Stomach smooth muscle (tissue), 2 donors: ENCODE results near the gene RBPMS2.
"Not testable (repeated sequence)": the region's sequence is repeated elsewhere in the genome, so short reads cannot be mapped to it uniquely, and the experiment has no call there.

Experiments
- H3K27ac ChIP-seq: one replicate; pipeline ENCODE4 v1.7.0; 2013; ENCODE audit warnings: mild to moderate bottlenecking, low read length, inconsistent platforms
- H3K27me3 ChIP-seq, 2 donors: one replicate each; pipeline ENCODE4 v1.7.0; 2013; ENCODE audit warnings: low read length in 2 of 2; ENCODE audit not compliant: insufficient read depth in 2 of 2, control insufficient read depth in 1 of 2
- H3K36me3 ChIP-seq, 2 donors: one replicate each; pipeline ENCODE4 v1.7.0; 2013; ENCODE audit warnings: low read length in 2 of 2; ENCODE audit not compliant: control insufficient read depth in 2 of 2, insufficient read depth in 2 of 2
- H3K4me1 ChIP-seq: one replicate; pipeline ENCODE4 v1.7.0; 2013; ENCODE audit warnings: low read length; ENCODE audit not compliant: control insufficient read depth, insufficient read depth
- H3K4me3 ChIP-seq, 2 donors: one replicate each; pipeline ENCODE4 v1.7.0; 2013; ENCODE audit warnings: low read length in 2 of 2
- H3K9ac ChIP-seq, 2 donors: one replicate each; pipeline ENCODE4 v1.7.0; 2013; ENCODE audit warnings: low read length in 2 of 2, mild to moderate bottlenecking in 1 of 2
- H3K9me3 ChIP-seq, 2 donors: one replicate each; pipeline ENCODE4 v1.7.0; 2013; ENCODE audit warnings: low read length in 2 of 2; ENCODE audit not compliant: control insufficient read depth in 2 of 2
- donor health status: healthy.
- donor health status: Pancreatic carcinoma.

RBPMS2 gene

DNA sequence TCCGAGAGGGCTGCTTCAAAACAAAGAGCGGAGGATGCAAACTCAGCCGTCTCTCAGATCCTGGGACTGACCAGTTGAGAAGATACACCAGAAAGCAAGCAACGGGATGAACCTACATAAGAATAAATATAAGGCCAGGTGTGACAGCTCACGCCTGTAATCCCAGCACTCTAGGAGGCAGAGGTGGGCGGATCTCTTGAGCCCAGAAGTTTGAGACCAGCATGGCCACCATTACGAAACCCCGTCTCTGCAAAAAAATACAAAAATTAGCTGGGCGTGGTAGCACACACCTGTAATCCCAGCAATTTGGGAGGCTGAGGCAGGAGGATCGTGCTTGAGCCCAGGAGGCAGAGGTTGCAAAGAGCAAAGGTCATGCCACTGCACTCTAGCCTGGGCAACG, 31.7 kb downstream of the RBPMS2 start:
- peak overlapping the region; percentile 98 for H3K27ac ChIP-seq

DNA sequence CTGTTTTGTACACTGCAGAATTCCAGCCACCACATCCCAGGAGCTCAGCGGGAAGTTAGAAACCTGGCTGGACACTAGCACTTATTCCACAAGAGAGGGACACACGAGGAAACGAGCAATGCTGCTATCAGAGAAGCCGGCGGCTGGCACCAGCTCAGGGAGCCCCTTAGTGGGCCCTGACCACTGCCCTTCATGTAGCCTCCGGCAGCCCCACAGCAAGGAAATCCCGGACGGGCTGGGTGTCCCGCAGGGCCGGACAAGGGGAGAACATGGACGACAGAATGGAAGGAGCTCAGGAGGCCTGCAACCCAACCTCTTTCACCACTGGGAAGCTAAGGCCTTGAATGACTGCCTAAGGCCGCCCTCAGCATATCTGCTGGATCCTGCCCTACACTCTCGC, 32.5 kb downstream of the RBPMS2 start:
- H3K27ac ChIP-seq: peak overlapping the region; percentile 98
- no peaks in the 10 kb centered on the region for H3K27me3 ChIP-seq
- H3K9ac ChIP-seq: peak overlapping the region in 1 of 2 donors; percentile 47
- H3K4me3 ChIP-seq: no peak overlapping the region
- H3K9me3 ChIP-seq: no peaks in the 10 kb centered on the region
- peaks cover 78% of the 10 kb centered on the region for H3K4me1 ChIP-seq
- H3K36me3 ChIP-seq: peaks cover 2 to 14% of the 10 kb centered on the region in 2 donors

More for the DNA sequence above, 31.7 kb downstream of the RBPMS2 start:
- no peak overlapping the region for H3K4me3 ChIP-seq
- no peaks in the 10 kb centered on the region for H3K9me3 ChIP-seq
- H3K9ac ChIP-seq: peak overlapping the region in 1 of 2 donors; percentile 4
- H3K36me3 ChIP-seq: peaks cover 6 to 17% of the 10 kb centered on the region in 2 donors
- H3K4me1 ChIP-seq: peaks cover 78% of the 10 kb centered on the region
- H3K27me3 ChIP-seq: no peaks in the 10 kb centered on the region

DNA sequence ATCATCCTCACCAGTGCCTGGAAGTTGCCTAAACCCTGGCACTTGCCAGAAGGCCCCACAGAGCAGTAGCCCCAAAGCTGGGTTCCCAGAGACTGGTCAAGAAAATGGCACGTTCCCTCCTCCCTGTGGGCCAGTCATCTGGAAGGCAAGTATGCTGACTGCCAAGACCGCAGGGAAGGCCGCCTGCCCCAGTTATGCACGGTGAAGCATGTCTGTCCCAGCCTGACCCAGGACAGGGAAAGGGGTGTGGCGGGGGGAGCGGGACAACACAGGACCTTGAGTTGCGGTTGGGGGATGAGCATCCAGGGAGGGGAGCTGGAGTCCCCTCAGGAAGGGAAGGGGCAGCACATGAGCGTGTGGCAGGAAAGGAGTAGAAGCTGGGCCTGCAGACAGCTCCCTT, 33.0 kb downstream of the RBPMS2 start:
- Histone ChIP-seq H3K9ac (peak overlapping the region; percentile 25 to 47), H3K27ac (peak overlapping the region; percentile 98), H3K4me3 (no peak overlapping the region), H3K9me3 (no peaks in the 10 kb centered on the region), H3K27me3 (no peaks in the 10 kb centered on the region), H3K36me3 (peaks cover 0 to 14% of the 10 kb centered on the region in 2 donors), H3K4me1 (peaks cover 78% of the 10 kb centered on the region)

DNA sequence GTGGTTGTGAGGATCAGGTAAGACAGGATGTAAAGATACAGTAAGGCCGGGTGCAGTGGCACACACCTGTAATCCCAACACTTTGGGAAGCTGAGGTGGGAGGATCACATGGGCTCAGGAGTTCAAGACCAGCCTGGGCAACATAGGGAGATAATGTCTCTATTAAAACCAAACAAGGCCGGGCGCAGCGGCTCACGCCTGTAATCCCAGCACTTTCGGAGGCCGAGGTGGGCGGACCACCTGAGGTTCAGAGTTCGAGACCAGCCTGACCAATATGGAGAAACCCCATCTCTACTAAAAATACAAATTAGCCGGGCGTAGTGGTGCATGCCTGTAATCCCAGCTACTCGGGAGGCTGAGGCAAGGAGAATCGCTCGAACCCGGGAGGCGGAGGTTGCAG, 33.7 kb downstream of the RBPMS2 start:
- H3K4me3 ChIP-seq, H3K9me3 ChIP-seq, H3K9ac ChIP-seq, H3K27me3 ChIP-seq: not testable (repeated sequence)
- peaks cover 72% of the 10 kb centered on the region for H3K4me1 ChIP-seq
- peaks cover 0 to 14% of the 10 kb centered on the region in 2 donors for H3K36me3 ChIP-seq
- H3K27ac ChIP-seq: peak overlapping the region; percentile 98

DNA sequence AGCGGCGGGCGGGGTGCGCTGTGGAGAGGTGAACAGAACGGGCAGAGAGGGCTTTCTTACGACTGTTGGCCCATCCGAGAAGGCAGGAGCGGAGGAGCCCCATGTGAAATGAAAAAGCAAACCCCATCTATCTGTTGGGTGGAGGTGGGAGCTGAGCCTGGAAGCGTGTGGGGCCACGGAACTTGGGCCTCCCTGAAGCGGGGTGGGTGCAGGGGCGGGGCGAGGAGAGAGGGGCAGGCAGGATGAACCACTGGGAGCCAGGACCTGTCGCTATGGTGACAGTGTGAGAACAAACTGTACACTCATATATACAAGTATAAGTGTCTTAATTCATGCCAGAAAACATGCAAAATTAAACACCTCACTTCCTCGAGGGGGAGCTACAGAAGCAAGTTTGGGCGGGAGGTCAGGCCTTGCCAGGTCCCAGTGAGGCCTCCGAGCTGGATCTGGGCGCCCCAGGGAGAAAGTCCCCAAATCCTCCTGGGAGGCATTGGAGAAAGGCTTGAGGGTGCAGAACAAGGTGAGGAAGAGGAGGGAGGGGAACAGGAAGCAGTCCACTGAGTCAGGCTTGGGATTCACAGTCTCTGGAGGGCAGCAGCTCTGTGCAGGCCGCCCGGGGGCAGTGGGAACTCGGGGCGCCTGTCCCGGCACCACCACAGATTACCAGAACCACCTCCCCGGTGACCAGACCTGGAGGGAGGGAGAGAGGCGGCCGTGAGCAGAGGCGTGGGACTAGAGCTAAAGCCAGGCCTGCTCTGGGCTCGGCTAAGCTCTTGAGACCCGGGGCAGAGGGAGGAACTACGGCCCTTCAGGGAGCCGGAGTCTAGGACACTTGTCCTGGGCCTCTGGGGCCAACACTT, 34.8 kb downstream of the RBPMS2 start:
- no peaks in the 10 kb centered on the region for H3K9me3 ChIP-seq
- peak overlapping the region; percentile 75 to 76 for H3K9ac ChIP-seq
- no peaks in the 10 kb centered on the region for H3K27me3 ChIP-seq
- peaks cover 69% of the 10 kb centered on the region for H3K4me1 ChIP-seq
- H3K4me3 ChIP-seq: peak overlapping the region; percentile 17 to 66
- H3K27ac ChIP-seq: peak overlapping the region; percentile 98
- H3K36me3 ChIP-seq: peaks cover 4 to 12% of the 10 kb centered on the region in 2 donors

DNA sequence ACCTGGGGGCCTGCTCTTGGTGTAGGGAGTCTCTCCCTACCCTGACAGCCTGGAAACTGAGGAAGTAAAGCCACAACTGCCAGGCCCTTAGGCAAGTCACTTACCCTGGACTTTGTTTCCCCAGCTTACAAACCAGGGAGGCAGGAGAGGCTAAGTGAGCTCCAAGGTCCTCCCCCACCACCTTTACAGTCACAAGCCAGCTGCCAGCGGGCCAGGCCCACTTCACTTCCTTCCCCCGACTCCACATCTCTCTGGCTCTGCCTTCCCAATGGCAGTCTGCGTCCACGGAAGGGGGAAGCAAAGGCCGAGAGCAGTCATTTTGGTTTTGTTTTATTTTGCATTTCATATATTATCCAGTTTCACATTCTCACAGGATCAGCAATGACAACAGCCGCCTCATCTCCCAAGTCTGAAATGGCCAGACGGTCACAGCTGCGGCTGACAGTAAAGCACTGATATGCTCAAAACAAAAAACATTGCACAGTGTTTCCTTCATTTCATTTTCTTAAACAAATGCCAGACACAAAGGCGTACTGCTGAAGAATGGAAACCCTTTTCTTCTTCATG, 35.7 kb downstream of the RBPMS2 start:
- Histone ChIP-seq H3K4me1 (peaks cover 69% of the 10 kb centered on the region), H3K4me3 (peak overlapping the region; percentile 15 to 66), H3K27me3 (no peaks in the 10 kb centered on the region), H3K9ac (peak overlapping the region; percentile 64 to 75), H3K36me3 (peaks cover 4 to 10% of the 10 kb centered on the region in 2 donors), H3K27ac (peak overlapping the region; percentile 98), H3K9me3 (no peaks in the 10 kb centered on the region)

DNA sequence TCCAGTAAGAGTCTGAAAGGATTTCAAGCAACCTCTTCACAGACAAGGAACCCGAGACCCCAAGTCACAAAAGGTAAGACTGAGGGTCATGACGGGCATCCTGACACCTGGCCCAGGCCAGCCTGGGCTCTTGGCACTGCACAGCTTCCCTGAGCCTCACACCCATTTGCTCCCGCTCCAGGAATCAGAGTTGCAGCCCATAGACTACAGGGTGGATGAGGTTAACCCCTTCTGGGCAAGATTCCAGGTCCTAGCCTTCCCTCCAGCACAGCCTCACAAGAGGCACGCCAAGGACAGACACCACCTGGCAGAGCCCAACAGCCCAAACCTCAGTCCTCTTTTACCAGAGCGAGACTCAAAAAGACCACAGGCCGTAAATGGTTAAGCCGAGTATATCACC, 36.2 kb downstream of the RBPMS2 start:
- Histone ChIP-seq H3K27me3 (no peaks in the 10 kb centered on the region), H3K4me1 (peaks cover 69% of the 10 kb centered on the region), H3K9ac (peak overlapping the region; percentile 64 to 75), H3K4me3 (peak overlapping the region; percentile 15 to 66), H3K9me3 (no peaks in the 10 kb centered on the region), H3K27ac (peak overlapping the region; percentile 98), H3K36me3 (peaks cover 4 to 10% of the 10 kb centered on the region in 2 donors)

DNA sequence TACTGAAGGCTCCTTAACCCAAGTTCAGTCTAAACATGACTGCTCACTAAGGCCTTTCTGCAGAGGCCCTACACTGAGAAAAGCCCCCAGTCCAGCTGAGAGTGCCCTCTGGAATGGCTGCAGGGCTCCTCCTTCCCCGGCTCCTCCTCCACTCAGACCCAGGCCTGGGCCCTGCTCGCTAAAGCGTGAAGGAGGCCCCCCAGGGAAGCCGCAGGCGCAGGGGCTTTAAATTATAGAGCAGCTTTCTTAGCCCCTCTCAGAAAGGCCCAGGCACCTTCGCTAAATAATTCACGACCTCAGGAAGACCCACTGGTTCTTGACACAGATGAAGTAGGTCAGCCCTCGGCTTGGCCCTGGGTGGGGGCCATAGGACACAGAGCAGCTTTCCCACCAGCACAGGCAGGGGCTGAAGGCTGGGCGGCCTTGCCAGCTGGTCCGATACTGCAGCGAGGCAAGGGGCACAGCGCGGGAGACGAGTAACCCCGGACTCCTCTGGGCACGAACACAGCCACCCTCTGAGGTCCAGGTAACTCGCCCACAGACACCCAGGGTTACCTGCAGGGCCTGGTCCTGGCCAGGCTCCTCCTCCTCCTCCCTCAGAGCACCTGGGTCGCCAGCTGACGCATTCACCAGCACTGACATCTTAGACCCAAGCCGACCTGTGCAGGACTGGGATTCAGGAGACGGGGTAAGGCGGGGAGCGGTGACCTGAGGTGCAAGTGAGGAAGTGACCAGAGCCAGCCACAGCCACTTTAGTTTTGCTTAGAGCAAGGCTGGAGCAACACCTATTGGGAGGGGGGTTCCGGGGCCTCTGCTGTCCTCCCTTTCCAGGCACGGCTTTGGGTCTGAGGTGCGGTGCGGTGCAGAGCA, 36.9 kb downstream of the RBPMS2 start:
- peak overlapping the region; percentile 98 for H3K27ac ChIP-seq
- H3K9ac ChIP-seq: peak overlapping the region; percentile 58 to 64
- H3K36me3 ChIP-seq: peaks cover 4 to 11% of the 10 kb centered on the region in 2 donors
- peaks cover 65% of the 10 kb centered on the region for H3K4me1 ChIP-seq
- no peaks in the 10 kb centered on the region for H3K27me3 ChIP-seq
- H3K9me3 ChIP-seq: no peaks in the 10 kb centered on the region
- peak overlapping the region; percentile 14 to 66 for H3K4me3 ChIP-seq

DNA sequence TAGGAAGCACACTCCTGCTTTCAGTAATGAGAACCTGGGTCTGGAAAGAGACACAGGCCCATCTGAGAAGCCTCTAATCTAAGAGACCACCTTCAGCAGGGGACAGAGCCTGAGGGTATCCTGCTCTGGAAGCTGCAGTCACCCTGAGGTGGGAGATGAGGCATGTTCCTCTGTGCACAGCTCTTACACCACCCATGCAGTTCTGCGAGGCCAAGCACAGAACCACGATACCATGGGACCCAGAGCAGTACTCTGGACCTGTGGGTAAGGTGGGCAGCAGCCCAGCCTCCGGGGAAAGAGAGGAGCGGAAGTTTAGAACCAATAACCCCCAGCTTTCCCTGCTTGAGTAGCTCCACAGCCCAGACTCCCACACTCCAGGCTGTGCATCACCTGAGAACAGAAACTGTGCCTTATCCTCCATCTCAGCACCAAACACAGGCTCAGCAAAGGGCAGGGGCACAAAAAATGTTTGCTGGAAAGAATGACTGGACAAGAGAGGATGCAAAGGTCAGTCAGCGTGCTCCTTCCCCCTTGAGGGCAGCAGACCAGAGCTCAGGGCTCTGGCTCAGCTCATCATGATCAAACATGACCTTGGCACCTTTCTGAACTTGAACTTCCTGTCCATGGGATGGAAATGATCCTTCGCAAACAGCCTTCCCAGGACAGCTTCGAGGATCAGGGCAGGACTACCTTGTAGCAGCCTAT, 43.1 kb downstream of the RBPMS2 start:
- Histone ChIP-seq H3K9me3 (no peaks in the 10 kb centered on the region), H3K9ac (no peak overlapping the region), H3K27me3 (no peaks in the 10 kb centered on the region), H3K27ac (peak overlapping the region; percentile 37), H3K4me1 (peaks cover 14% of the 10 kb centered on the region), H3K4me3 (no peak overlapping the region), H3K36me3 (peaks cover 18 to 21% of the 10 kb centered on the region in 2 donors)

DNA sequence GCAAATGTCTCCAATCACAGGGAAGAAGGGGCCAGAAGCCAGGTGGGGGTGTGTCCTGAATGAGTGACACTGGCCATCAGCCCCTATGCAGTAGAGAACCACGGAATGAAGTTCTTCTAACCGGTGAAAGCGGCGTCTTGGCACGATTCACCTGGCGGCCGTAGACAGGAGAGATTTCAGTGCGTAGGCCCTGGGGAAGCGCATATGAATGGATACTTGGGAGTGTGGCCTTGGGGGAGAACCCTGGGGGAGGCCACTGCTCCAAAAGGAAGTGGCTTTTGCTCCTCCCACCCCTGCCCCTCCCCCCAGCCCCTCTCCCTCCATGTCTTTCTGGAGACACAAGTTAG, 43.6 kb downstream of the RBPMS2 start:
- H3K9me3 ChIP-seq: no peaks in the 10 kb centered on the region
- peak overlapping the region; percentile 58 for H3K27ac ChIP-seq
- no peak overlapping the region for H3K4me3 ChIP-seq
- peaks cover 19 to 21% of the 10 kb centered on the region in 2 donors for H3K36me3 ChIP-seq
- H3K4me1 ChIP-seq: peaks cover 14% of the 10 kb centered on the region
- no peaks in the 10 kb centered on the region for H3K27me3 ChIP-seq
- no peak overlapping the region for H3K9ac ChIP-seq
